Pancreas (tissue), 10 donors: ENCODE measurements around the gene TRAF3. TPM values are rescaled to one million over a fixed set of nuclear protein-coding genes. Genes with fewer than 3 reads are reported as not detected.
"Not testable (repeated sequence)": the region's sequence is repeated elsewhere in the genome, so short reads cannot be mapped to it uniquely, and the experiment has no call there.

Source experiments
- ATAC-seq, 4 donors: fragments of 200-7000 bp; cut with Tn5 transposase; one replicate each; pipeline versions ENCODE4 v1.8.0 to v1.9.1; 2020; ENCODE audit warnings: mild to moderate bottlenecking in 4 of 4, moderate library complexity in 4 of 4
- DNase-seq, 6 donors: peaks; one replicate each; pipeline ENCODE4 v3.0.0-alpha.2; 2020
- FAIRE-seq: peaks from 2 replicates; lab custom pipeline; 2012; peaks lifted over from hg19 to GRCh38; lab: Jason Lieb, UNC
- H3K27ac ChIP-seq, 4 donors: fragments of 200-600 bp; sonication (generic); 1 replicate in 3 of 4; 2 replicates in 1 of 4; pipeline versions ENCODE4 v1.5.0 to v1.8.0; 2020
- H3K27me3 ChIP-seq, 4 donors: fragments of 200-600 bp; one replicate each; pipeline ENCODE4 v1.8.0; 2021
- H3K36me3 ChIP-seq, 3 donors: fragments of 200-600 bp; sonication (generic) in 1 of 3; one replicate each; pipeline versions ENCODE4 v1.5.0 to v1.8.0; 2020 to 2021
- H3K4me1 ChIP-seq, 3 donors: fragments of 200-600 bp; one replicate each; pipeline ENCODE4 v1.8.0; 2021
- H3K4me3 ChIP-seq, 4 donors: fragments of 200-600 bp; sonication (generic) in 2 of 4; one replicate each; pipeline versions ENCODE4 v1.5.0 to v1.8.0; 2020 to 2021
- H3K9me3 ChIP-seq, 4 donors: fragments of 200-600 bp; one replicate each; pipeline ENCODE4 v1.8.0; 2021
- WGBS, 2 donors: extraction: QIAGEN DNeasy Blood & Tissue Kit; methylation state at CpG; one replicate each; pipeline ENCODE4 v1.1.7; 2013; 5-methylcytosine and 5-hydroxymethylcytosine counted together
- intact Hi-C, 3 donors: fragments of 100-400 bp; cut with DNase I; formaldehyde crosslinking; loops; one replicate each; pipeline versions ENCODE4 v1.11.1 to v1.14.2; 2022
- polyA plus RNA-seq, 2 donors: library from polyadenylated mRNA; stranded (reverse); fragments of 200-250 nt; gene quantifications; one replicate each; pipeline ENCODE4 v1.2.3, GENCODE V29; 2013
- total RNA-seq, 6 donors: library from RNA; stranded (reverse); fragmentation: NEBNext Ultra II Directional in 4 of 6; extraction: Animal tissue kit (Norgen Biotek cat#: 25700) in 4 of 6; gene quantifications; one replicate each; pipeline versions ENCODE4 v1.2.1 to v1.2.4, GENCODE V29; 2021 to 2023
- TF ChIP-seq, protein P1 (sequence below), 4 donors: fragments of 200-600 bp; sonication (generic) in 3 of 4; IDR thresholded peaks; one replicate each; pipeline versions ENCODE4 v1.5.0 to v1.8.0; 2021; ENCODE audit warnings: antibody characterized with exemption in 4 of 4
- donor health status: healthy with polysubstance abuse.
- donor health status: DM: no; HTN: no; CAD: no; lungs with moderate emphysema.
- donor health status: DM: no; HTN: no; CAD: no.
- donor health status: control.
- donor health status: control.
- donor health status: Bipolar disorder and iron deficiency.
- donor health status: DM: yes; HTN: yes; CAD: no.
- donor health status: DM: no; HTN: no; CAD: no.
- donor health status: DM: no; HTN: no; CAD: no.
- donor health status: DM: yes; HTN: yes; CAD: no.

Gene TRAF3
- total and polyA plus RNA-seq, 8 donors, result 3.6 to 14.7 (median 6.1) TPM

- H3K27ac ChIP-seq, result no peak overlapping the region
These were observed 45.1 kb downstream of the TRAF3 start for GRCh38 chr14:102822311-102822863.

DNA sequence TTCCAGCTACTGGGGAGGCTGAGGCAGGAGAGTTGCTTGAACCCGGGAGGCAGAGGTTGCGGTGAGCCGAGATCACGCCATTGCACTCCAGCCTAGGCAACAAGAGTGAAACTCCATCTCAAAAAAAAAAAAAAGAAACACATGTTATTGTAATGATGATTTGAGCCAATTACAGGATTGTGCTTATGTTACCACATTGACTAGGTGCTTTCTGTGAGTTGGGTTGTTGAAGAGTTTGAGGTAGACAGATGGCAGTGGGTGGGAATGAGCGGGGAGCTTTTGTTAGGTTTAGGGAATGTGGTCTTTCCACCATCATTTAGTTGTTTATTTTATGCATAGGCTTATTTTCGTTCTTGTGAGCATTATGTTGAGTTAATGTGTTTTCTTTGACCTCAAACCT lies 45.6 kb downstream of the TRAF3 start:
- ATAC-seq, H3K4me3 ChIP-seq, H3K27me3 ChIP-seq, DNase-seq, FAIRE-seq, H3K27ac ChIP-seq, H3K9me3 ChIP-seq, intact Hi-C loops, H3K36me3 ChIP-seq, H3K4me1 ChIP-seq: not testable (repeated sequence)
- 92 to 97% methylated on average over 6 of the region's 6 CpGs for WGBS, 2 donors

More at GRCh38 chr14:102822311-102822863, 45.1 kb downstream of the TRAF3 start:
- TF ChIP-seq, protein P1, sequence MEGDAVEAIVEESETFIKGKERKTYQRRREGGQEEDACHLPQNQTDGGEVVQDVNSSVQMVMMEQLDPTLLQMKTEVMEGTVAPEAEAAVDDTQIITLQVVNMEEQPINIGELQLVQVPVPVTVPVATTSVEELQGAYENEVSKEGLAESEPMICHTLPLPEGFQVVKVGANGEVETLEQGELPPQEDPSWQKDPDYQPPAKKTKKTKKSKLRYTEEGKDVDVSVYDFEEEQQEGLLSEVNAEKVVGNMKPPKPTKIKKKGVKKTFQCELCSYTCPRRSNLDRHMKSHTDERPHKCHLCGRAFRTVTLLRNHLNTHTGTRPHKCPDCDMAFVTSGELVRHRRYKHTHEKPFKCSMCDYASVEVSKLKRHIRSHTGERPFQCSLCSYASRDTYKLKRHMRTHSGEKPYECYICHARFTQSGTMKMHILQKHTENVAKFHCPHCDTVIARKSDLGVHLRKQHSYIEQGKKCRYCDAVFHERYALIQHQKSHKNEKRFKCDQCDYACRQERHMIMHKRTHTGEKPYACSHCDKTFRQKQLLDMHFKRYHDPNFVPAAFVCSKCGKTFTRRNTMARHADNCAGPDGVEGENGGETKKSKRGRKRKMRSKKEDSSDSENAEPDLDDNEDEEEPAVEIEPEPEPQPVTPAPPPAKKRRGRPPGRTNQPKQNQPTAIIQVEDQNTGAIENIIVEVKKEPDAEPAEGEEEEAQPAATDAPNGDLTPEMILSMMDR (IDR thresholded peaks at IDR 0.05), result no peak
- Histone ChIP-seq H3K9me3 (no peaks in the 10 kb centered on the region), H3K27me3 (no peaks in the 10 kb centered on the region), H3K4me3 (no peak overlapping the region), H3K36me3 (no peaks in the 10 kb centered on the region), H3K4me1 (peaks cover 0 to 5% (median 0%) of the 10 kb centered on the region in 3 donors)
- no peak for FAIRE-seq
- no peak for DNase-seq
- WGBS, 2 donors, result 94 to 98% methylated on average over 10 of the region's 10 CpGs
- no peak for ATAC-seq
- intact Hi-C loops, result no loop called here

DNA sequence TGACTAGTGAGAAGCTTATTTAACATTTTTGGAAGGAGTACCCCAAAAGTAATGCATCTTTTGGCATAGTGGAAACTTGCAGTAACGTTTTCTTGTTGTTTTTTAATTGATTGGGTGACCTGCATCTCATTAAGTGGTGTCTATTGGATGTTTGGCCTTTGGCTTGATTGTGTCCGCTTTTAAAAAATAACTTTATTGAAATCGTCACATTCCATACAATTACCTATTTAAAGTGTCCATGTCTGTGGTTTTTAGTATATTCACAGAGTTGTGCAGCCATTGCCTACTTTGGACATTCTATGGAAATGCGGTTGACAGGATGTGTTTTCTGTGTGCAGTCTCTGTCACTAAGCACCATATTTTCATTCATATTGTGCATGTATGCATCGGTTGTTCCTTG lies 46.3 kb downstream of the TRAF3 start:
- H3K27me3 ChIP-seq, result no peaks in the 10 kb centered on the region
- ATAC-seq (no peak), DNase-seq (no peak), FAIRE-seq (no peak)
- H3K4me1 ChIP-seq, result peaks cover 0 to 1% (median 0%) of the 10 kb centered on the region in 3 donors
- TF ChIP-seq, protein P1 (IDR thresholded peaks at IDR 0.05), result no peak
- no peaks in the 10 kb centered on the region for H3K9me3 ChIP-seq
- intact Hi-C loops, result no loop called here
- WGBS, 2 donors, result 86 to 89% methylated on average over 5 of the region's 5 CpGs
- no peak overlapping the region for H3K27ac ChIP-seq
- no peak overlapping the region for H3K4me3 ChIP-seq
- no peaks in the 10 kb centered on the region for H3K36me3 ChIP-seq

DNA sequence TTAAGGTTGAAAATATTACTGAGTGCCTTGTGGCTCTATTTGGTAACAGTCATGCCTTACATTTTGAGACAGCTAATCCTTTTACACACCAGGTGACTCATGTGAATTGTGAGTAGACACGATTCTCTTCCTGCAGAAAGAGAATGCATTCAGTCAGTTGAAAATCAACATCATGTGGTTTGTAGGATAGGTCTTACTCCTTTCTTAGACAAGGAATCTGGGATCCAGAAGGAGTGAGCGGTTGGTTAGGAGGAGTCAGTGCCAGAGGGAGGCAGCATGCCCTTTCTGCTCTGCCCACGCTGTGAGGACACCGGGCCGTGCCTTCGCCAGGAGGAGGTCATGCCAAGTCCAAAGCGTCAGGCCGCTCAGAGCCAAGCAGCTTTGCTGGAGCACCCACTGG lies 47.6 kb downstream of the TRAF3 start:
- intact Hi-C loops, result no loop called here
- no peaks in the 10 kb centered on the region for H3K27me3 ChIP-seq
- FAIRE-seq, result no peak
- no peak for DNase-seq
- no peak overlapping the region for H3K27ac ChIP-seq
- H3K9me3 ChIP-seq, result no peaks in the 10 kb centered on the region
- H3K36me3 ChIP-seq, result no peaks in the 10 kb centered on the region
- TF ChIP-seq, protein P1 (IDR thresholded peaks at IDR 0.05), result no peak
- H3K4me1 ChIP-seq, result no peaks in the 10 kb centered on the region
- H3K4me3 ChIP-seq, result no peak overlapping the region
- ATAC-seq, result peak in 1 of 4 donors; percentile 49
- 85 to 90% methylated on average over 8 of the region's 8 CpGs for whole genome bisulfite sequencing, 2 donors

DNA sequence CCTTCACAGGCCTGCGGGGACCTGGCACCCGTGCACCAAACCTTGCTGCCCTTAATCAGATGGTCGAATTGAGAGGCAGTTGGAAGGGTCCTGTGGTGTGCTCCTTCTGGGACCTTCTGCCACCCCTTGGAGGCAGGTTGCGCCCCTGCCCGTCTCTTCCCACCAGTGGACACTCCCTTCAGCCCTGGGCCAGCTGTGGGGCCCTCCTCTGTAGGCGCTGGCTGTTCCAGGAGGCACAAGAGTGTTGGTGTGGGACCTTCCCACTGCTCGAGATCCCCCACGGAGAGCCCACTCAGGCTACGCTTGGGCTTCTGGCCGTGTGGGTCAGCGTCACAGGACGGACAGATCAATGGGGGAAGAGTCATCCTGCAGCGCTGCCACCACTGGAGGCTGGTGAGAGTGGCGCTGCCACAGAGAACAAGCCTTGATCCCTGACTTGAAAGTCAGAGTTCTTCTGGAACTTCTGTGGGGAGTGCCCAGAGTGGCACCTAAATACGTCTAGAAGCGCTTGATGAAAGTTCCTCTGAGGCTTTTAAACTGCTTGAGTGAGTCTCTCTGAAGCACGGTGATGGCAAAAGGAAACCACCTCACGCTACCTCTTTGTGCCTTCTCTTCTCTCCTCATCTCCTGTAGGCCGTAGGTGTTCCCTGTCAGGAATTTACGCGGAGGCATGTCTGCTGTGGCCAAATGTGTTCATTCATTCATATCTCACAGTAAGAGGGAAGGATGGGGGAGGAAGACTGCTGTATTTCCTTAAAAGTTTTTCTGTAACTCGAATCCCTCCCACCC lies 48.3 kb downstream of the TRAF3 start:
- Histone ChIP-seq H3K4me3 (no peak overlapping the region), H3K27me3 (no peaks in the 10 kb centered on the region), H3K36me3 (no peaks in the 10 kb centered on the region), H3K4me1 (no peaks in the 10 kb centered on the region), H3K9me3 (no peaks in the 10 kb centered on the region), H3K27ac (no peak overlapping the region)
- TF ChIP-seq, protein P1 (IDR thresholded peaks at IDR 0.05), result no peak
- ATAC-seq (no peak), DNase-seq (no peak), FAIRE-seq (no peak)
- intact Hi-C loops, result no loop called here
- WGBS, 2 donors, result 92 to 95% methylated on average over 22 of the region's 22 CpGs
